HepG2 (cell line): Measurements from ENCODE around the gene DAAM1. TPM values are rescaled to one million over a fixed set of nuclear protein-coding genes. Genes with fewer than 3 reads are reported as not detected.

Experiments
- E2F1 ChIP-seq: sonication (generic); formaldehyde crosslinking; IDR thresholded peaks from 2 replicates; pipeline ENCODE4 v1.5.0; 2020; ENCODE audit warnings: missing genetic modification reagents
- HNRNPUL1 ChIP-seq: fragments of 200-400 bp; formaldehyde crosslinking; IDR thresholded peaks from 2 replicates; pipeline ENCODE4 v1.6.1; 2017; ENCODE audit warnings: low read depth, mild to moderate bottlenecking, low read length, moderate library complexity
- KLF12 ChIP-seq: sonication (generic); formaldehyde crosslinking; IDR thresholded peaks from 2 replicates; pipeline ENCODE4 v1.4.0; 2020; ENCODE audit warnings: missing genetic modification reagents, borderline replicate concordance
- KLF15 ChIP-seq: sonication (generic); formaldehyde crosslinking; IDR thresholded peaks from 2 replicates; pipeline ENCODE4 v1.8.1; 2023; ENCODE audit warnings: borderline replicate concordance, mild to moderate bottlenecking, inconsistent platforms, missing genetic modification reagents, mixed read lengths
- NCOA1 ChIP-seq: sonication (generic); formaldehyde crosslinking; IDR thresholded peaks from 2 replicates; pipeline ENCODE4 v1.9.0; 2021; ENCODE audit warnings: missing genetic modification reagents
- NFATC3 ChIP-seq: sonication (generic); formaldehyde crosslinking; IDR thresholded peaks from 2 replicates; pipeline ENCODE4 v1.5.1; 2020; ENCODE audit warnings: mild to moderate bottlenecking, missing genetic modification reagents
- NFE2L1 ChIP-seq: sonication (generic); formaldehyde crosslinking; IDR thresholded peaks from 2 replicates; pipeline ENCODE4 v1.4.0; 2020; ENCODE audit warnings: missing genetic modification reagents, mild to moderate bottlenecking, borderline replicate concordance
- PBX2 ChIP-seq: IDR thresholded peaks from 2 replicates; pipeline ENCODE4 v1.6.1; 2016; ENCODE audit warnings: control low read depth
- SIX4 ChIP-seq: sonication (generic); formaldehyde crosslinking; IDR thresholded peaks from 2 replicates; pipeline ENCODE4 v1.4.0; 2020; ENCODE audit warnings: missing genetic modification reagents
- SSRP1 ChIP-seq: IDR thresholded peaks from 2 replicates; pipeline ENCODE4 v1.6.1; 2016; ENCODE audit warnings: control low read depth
- WIZ ChIP-seq: sonication (generic); formaldehyde crosslinking; IDR thresholded peaks from 2 replicates; pipeline ENCODE4 v1.5.1; 2020; ENCODE audit warnings: mild to moderate bottlenecking, missing genetic modification reagents
- ZBTB49 ChIP-seq: sonication (generic); formaldehyde crosslinking; IDR thresholded peaks from 2 replicates; pipeline ENCODE4 v1.4.0; 2020; ENCODE audit warnings: missing genetic modification reagents, borderline replicate concordance
- ZFP41 ChIP-seq: sonication (generic); formaldehyde crosslinking; IDR thresholded peaks from 2 replicates; pipeline ENCODE4 v1.4.0; 2020; ENCODE audit warnings: mild to moderate bottlenecking, missing genetic modification reagents, borderline replicate concordance
- ZNF292 ChIP-seq: sonication (generic); formaldehyde crosslinking; IDR thresholded peaks from 2 replicates; pipeline ENCODE4 v1.8.1; 2022; ENCODE audit warnings: mild to moderate bottlenecking, low read depth, missing genetic modification reagents, borderline replicate concordance
- ZNF432 ChIP-seq: sonication (generic); formaldehyde crosslinking; IDR thresholded peaks from 2 replicates; pipeline ENCODE4 v1.5.0; 2020; ENCODE audit warnings: missing genetic modification reagents, mild to moderate bottlenecking, borderline replicate concordance
- ZNF543 ChIP-seq: sonication (generic); formaldehyde crosslinking; IDR thresholded peaks from 2 replicates; pipeline ENCODE4 v1.4.0; 2020; ENCODE audit warnings: mild to moderate bottlenecking, missing genetic modification reagents
- ZNF652 ChIP-seq: IDR thresholded peaks from 2 replicates; pipeline ENCODE4 v1.6.1; 2016; ENCODE audit warnings: low read depth, borderline replicate concordance
- ZNF687 ChIP-seq: sonication (generic); formaldehyde crosslinking; IDR thresholded peaks from 2 replicates; pipeline ENCODE4 v1.5.1; 2020; ENCODE audit warnings: mild to moderate bottlenecking, missing genetic modification reagents, moderate library complexity
- ZNF710 ChIP-seq: sonication (generic); formaldehyde crosslinking; IDR thresholded peaks from 2 replicates; pipeline ENCODE4 v1.5.0; 2020; ENCODE audit warnings: mild to moderate bottlenecking, missing genetic modification reagents, borderline replicate concordance
- polyA plus RNA-seq, 8 experiments: library from polyadenylated mRNA; depleted of rRNA in 3 of 8; stranded (reverse) in 7 of 8; unstranded in 1 of 8; fragments of >200 nt; fragmentation: Illumina TruSeq in 4 of 8; extraction: Trizol in 4 of 8; gene quantifications; 2 replicates each; pipeline versions ENCODE4 v1.2.1 to v1.2.3, GENCODE V29; 2011 to 2016; ENCODE audit warnings: low read depth in 4 of 8, missing spikeins in 1 of 8, mixed read lengths in 1 of 8; ENCODE audit not compliant: insufficient read depth in 1 of 8
- total RNA-seq, 5 experiments: library from RNA; depleted of rRNA; stranded (reverse); fragments of >200 nt; fragmentation: Illumina TruSeq; extraction: Trizol; gene quantifications; 2 replicates each; pipeline ENCODE4 v1.2.3, GENCODE V29; 2016; ENCODE audit warnings: low read depth in 1 of 5

The DAAM1 gene
- total and polyA plus RNA-seq, 2 of the 13 experiments (the other 11 are each of a cell fraction or from before 2014, with no cell fraction given) = 10.9 to 24.5 TPM

GRCh38 chr14:59297071-59297776 is 108.8 kb downstream of the DAAM1 start (continued):
- no peak for TF ChIP-seq ZNF543 (CRISPR knock-in tag)
- TF ChIP-seq ZNF687 (CRISPR knock-in tag) = no peak
- no peak for TF ChIP-seq KLF12 (CRISPR knock-in tag)
- TF ChIP-seq E2F1 (CRISPR knock-in tag) = no peak
- no peak; the same call in 1 of the 2 replicates for TF ChIP-seq ZNF710
- no peak for TF ChIP-seq ZFP41
- TF ChIP-seq WIZ (CRISPR knock-in tag) = no peak; the same call in 1 of the 2 replicates
- peak; percentile 42 for TF ChIP-seq SIX4
- TF ChIP-seq ZNF652 = no peak
- no peak for TF ChIP-seq NFATC3
- no peak for TF ChIP-seq NFE2L1 (CRISPR knock-in tag)
- TF ChIP-seq HNRNPUL1 = no peak
- TF ChIP-seq PBX2 (CRISPR knock-in tag) = no peak
- TF ChIP-seq ZBTB49 = no peak
- TF ChIP-seq ZNF292 (CRISPR knock-in tag) = peak; percentile 7; the same call in 1 of the 2 replicates
- TF ChIP-seq NCOA1 = no peak
- no peak for TF ChIP-seq SSRP1
- TF ChIP-seq ZNF432 = no peak
- TF ChIP-seq KLF15 (CRISPR knock-in tag) = no peak
